H1 (cell line): ENCODE results near the gene UGT2B17. TPM values are rescaled to one million over a fixed set of nuclear protein-coding genes. Genes with fewer than 3 reads are reported as not detected.

ENCODE experiments used
- GABPA ChIP-seq: IDR thresholded peaks from 2 replicates; pipeline ENCODE4 v1.6.1; 2011; ENCODE audit warnings: mild to moderate bottlenecking, low read length, moderate library complexity, borderline replicate concordance; ENCODE audit not compliant: insufficient read depth
- HDAC2 ChIP-seq, 2 experiments: fragments of 300-600 bp in 1 of 2; sonication (generic) in 1 of 2; IDR thresholded peaks; 2 replicates each; pipeline ENCODE4 v1.6.1; 2011 to 2012; ENCODE audit warnings: low read depth in 2 of 2, low read length in 2 of 2, mild to moderate bottlenecking in 2 of 2, moderate library complexity in 2 of 2, borderline replicate concordance in 1 of 2, inconsistent platforms in 1 of 2
- HDAC6 ChIP-seq: IDR thresholded peaks from one replicate; pipeline ENCODE4 v1.7.1; 2012; ENCODE audit warnings: low read depth, mild to moderate bottlenecking, inconsistent platforms, low read length, moderate library complexity
- KDM1A ChIP-seq: fragments of 200-600, 300-600 bp; sonication (generic); IDR thresholded peaks from 2 replicates; pipeline ENCODE4 v1.7.1; 2016; ENCODE audit warnings: mild to moderate bottlenecking, low read length, borderline replicate concordance
- MAX ChIP-seq: IDR thresholded peaks from 2 replicates; pipeline ENCODE4 v1.6.1; 2012; ENCODE audit warnings: inconsistent platforms
- NRF1 ChIP-seq: IDR thresholded peaks from 2 replicates; pipeline ENCODE4 v1.6.1; 2011; ENCODE audit warnings: mild to moderate bottlenecking, low read depth, low read length, improper control_type of control experiment
- RNF2 ChIP-seq: fragments of 200-900, 300-1000 bp; sonication (generic); IDR thresholded peaks from 2 replicates; pipeline ENCODE4 v1.7.1; 2016; ENCODE audit warnings: borderline replicate concordance, low read depth, mild to moderate bottlenecking, antibody characterized with exemption, low read length; ENCODE audit not compliant: poor library complexity, severe bottlenecking; ENCODE audit errors: missing control alignments
- SIN3A ChIP-seq, 2 experiments: IDR thresholded peaks in 1 of 2; conservative IDR thresholded peaks in 1 of 2; 2 replicates each; pipeline ENCODE4 v1.6.1; 2011 to 2012; ENCODE audit warnings: low read length in 2 of 2, improper control_type of control experiment in 1 of 2, low read depth in 1 of 2, mild to moderate bottlenecking in 1 of 2
- SIX5 ChIP-seq: IDR thresholded peaks from 2 replicates; pipeline ENCODE4 v1.6.1; 2011; ENCODE audit warnings: mild to moderate bottlenecking, low read depth, low read length
- SP2 ChIP-seq: IDR thresholded peaks from 2 replicates; pipeline ENCODE4 v1.6.1; 2012; ENCODE audit warnings: mild to moderate bottlenecking, low read length, inconsistent platforms
- SRF ChIP-seq: IDR thresholded peaks from 2 replicates; pipeline ENCODE4 v1.6.1; 2011; ENCODE audit warnings: mild to moderate bottlenecking, low read depth, low read length, moderate library complexity
- polyA plus RNA-seq, 7 experiments: library from polyadenylated mRNA; depleted of rRNA in 3 of 7; stranded (reverse) in 5 of 7; unstranded in 2 of 7; fragments of >200 nt in 5 of 7; fragments of 200-250 nt in 2 of 7; gene quantifications; 1 replicate in 5 of 7; 2 replicates in 1 of 7; 4 replicates in 1 of 7; pipeline versions ENCODE4 v1.2.1 to v1.2.3, GENCODE V29; 2011 to 2013; ENCODE audit warnings: missing spikeins in 2 of 7, mixed read lengths in 2 of 7
- total RNA-seq: library from RNA; stranded (reverse); fragmentation: NEBNext Ultra II Directional; extraction: Animal tissue kit (Norgen Biotek cat#: 25700); gene quantifications from 2 replicates; pipeline ENCODE4 v1.2.1, GENCODE V29; 2021

UGT2B17 gene
- total and polyA plus RNA-seq, 2 of the 8 experiments (the other 6 are each of a cell fraction or from before 2014, with no cell fraction given) = not detected

GRCh38 chr4:68572653-68573170 is 3.4 kb downstream of the UGT2B17 start (continued):
- TF ChIP-seq SIX5 (no peak), RNF2 (no peak), MAX (no peak), SP2 (no peak), KDM1A (no peak), HDAC2 (IDR thresholded peaks at IDR 0.05; ENCODE audit: borderline replicate concordance in 1 of 2, low read depth in 2 of 2, low read length in 2 of 2) (no peak), NRF1 (no peak), GABPA (no peak), SIN3A (conservative IDR thresholded peaks at IDR 0.05 in 1 of 2, IDR thresholded peaks at IDR 0.05 in 1 of 2; ENCODE audit: low read depth in 1 of 2, low read length in 2 of 2) (no peak), HDAC6 (no peak), SRF (no peak)
